Tibial nerve (tissue), 4 donors: ENCODE data around the gene DMAP1. TPM values are rescaled to one million over a fixed set of nuclear protein-coding genes. Genes with fewer than 3 reads are reported as not detected.

Experiments used
- DNase-seq, 2 donors: peaks; one replicate each; pipeline ENCODE4 v3.0.0-alpha.2; 2019; ENCODE audit warnings: low spot score in 2 of 2
- H3K27ac ChIP-seq, 4 donors: fragments of 200-600 bp; sonication (generic) in 3 of 4; one replicate each; pipeline ENCODE4 v1.5.1; 2017 to 2019; ENCODE audit warnings: mild to moderate bottlenecking in 1 of 4
- H3K27me3 ChIP-seq, 2 donors: fragments of 200-600 bp; sonication (generic) in 1 of 2; one replicate each; pipeline versions ENCODE4 v1.5.1 to v1.6.0; 2017 to 2019
- H3K36me3 ChIP-seq, 3 donors: fragments of 200-600 bp; sonication (generic); one replicate each; pipeline ENCODE4 v1.5.1; 2018 to 2019
- H3K4me1 ChIP-seq, 4 donors: fragments of 200-600 bp; sonication (generic) in 3 of 4; one replicate each; pipeline ENCODE4 v1.5.1; 2017 to 2019
- H3K4me3 ChIP-seq, 4 donors: fragments of 200-600 bp; sonication (generic) in 3 of 4; one replicate each; pipeline ENCODE4 v1.5.1; 2017 to 2019; ENCODE audit warnings: mild to moderate bottlenecking in 1 of 4, moderate library complexity in 1 of 4
- H3K9me3 ChIP-seq, 4 donors: fragments of 200-600 bp; sonication (generic) in 3 of 4; one replicate each; pipeline ENCODE4 v1.5.1; 2017 to 2019
- CTCF ChIP-seq, 5 experiments: fragments of 200-600 bp in 3 of 5; fragments of 450-650 bp in 2 of 5; sonication (generic) in 3 of 5; IDR thresholded peaks; one replicate each; pipeline ENCODE4 v1.5.1; 2016 to 2019; ENCODE audit warnings: antibody characterized with exemption in 5 of 5, mild to moderate bottlenecking in 3 of 5, moderate library complexity in 2 of 5
- EP300 ChIP-seq, 2 donors: sonication (generic); formaldehyde crosslinking; IDR thresholded peaks; one replicate each; pipeline ENCODE4 v1.6.1; 2017; ENCODE audit warnings: antibody characterized with exemption in 2 of 2, mild to moderate bottlenecking in 1 of 2
- POLR2A ChIP-seq, 2 donors: fragments of 450-650 bp; IDR thresholded peaks; one replicate each; pipeline ENCODE4 v1.6.1; 2017; ENCODE audit warnings: antibody characterized with exemption in 2 of 2, mild to moderate bottlenecking in 2 of 2, moderate library complexity in 2 of 2
- WGBS, 2 donors: methylation state at CpG; one replicate each; pipeline ENCODE4 v1.1.5; 2018; 5-methylcytosine and 5-hydroxymethylcytosine counted together
- total RNA-seq, 4 donors: library from RNA; depleted of rRNA; stranded (reverse); fragments of >200 nt; gene quantifications; one replicate each; pipeline ENCODE4 v1.1.0, GENCODE V29; 2016

Gene DMAP1
- total RNA-seq, 4 donors from 2014 or later: 39.8 to 81.2 (median 67.0) TPM

- Histone ChIP-seq H3K27me3 (no peaks in the 10 kb centered on the region), H3K4me3 (no peak overlapping the region), H3K27ac (no peak overlapping the region), H3K9me3 (no peaks in the 10 kb centered on the region), H3K36me3 (peaks cover 0 to 25% (median 0%) of the 10 kb centered on the region in 3 donors), H3K4me1 (peaks cover 0 to 27% (median 0%) of the 10 kb centered on the region in 4 donors)
- TF ChIP-seq CTCF (IDR thresholded peaks at IDR 0.05): no peak
- no peak for TF ChIP-seq EP300 (IDR thresholded peaks at IDR 0.05)
- no peak for TF ChIP-seq POLR2A (IDR thresholded peaks at IDR 0.05)
- WGBS, 2 donors: 80 to 83% methylated on average over 4 of the region's 4 CpGs
- no peak for DNase-seq
Measured at GRCh38 chr1:44260792-44261170, 47.5 kb downstream of the DMAP1 start.

- TF ChIP-seq POLR2A (IDR thresholded peaks at IDR 0.05) (no peak), CTCF (IDR thresholded peaks at IDR 0.05) (no peak), EP300 (IDR thresholded peaks at IDR 0.05) (no peak)
- 87 to 90% methylated on average over 27 of the region's 27 CpGs for WGBS, 2 donors
- no peak overlapping the region for H3K4me3 ChIP-seq
- peaks cover 0 to 20% (median 0%) of the 10 kb centered on the region in 3 donors for H3K36me3 ChIP-seq
- peaks cover 0 to 27% (median 0%) of the 10 kb centered on the region in 4 donors for H3K4me1 ChIP-seq
- H3K27me3 ChIP-seq: no peaks in the 10 kb centered on the region
- no peak overlapping the region for H3K27ac ChIP-seq
- no peak for DNase-seq
- H3K9me3 ChIP-seq: no peaks in the 10 kb centered on the region
Measured at GRCh38 chr1:44261171-44261817, 48.0 kb downstream of the DMAP1 start.

GRCh38 chr1:44261962-44262361, 48.7 kb downstream of the DMAP1 start:
- DNase-seq: no peak
- Histone ChIP-seq H3K27ac (no peak overlapping the region), H3K4me1 (peaks cover 0 to 27% (median 0%) of the 10 kb centered on the region in 4 donors), H3K36me3 (peaks cover 0 to 13% (median 0%) of the 10 kb centered on the region in 3 donors), H3K9me3 (no peaks in the 10 kb centered on the region), H3K4me3 (no peak overlapping the region), H3K27me3 (no peaks in the 10 kb centered on the region)
- 63 to 78% methylated on average over 5 of the region's 5 CpGs for WGBS, 2 donors
- no peak for TF ChIP-seq CTCF (IDR thresholded peaks at IDR 0.05)
- TF ChIP-seq EP300 (IDR thresholded peaks at IDR 0.05): no peak
- no peak for TF ChIP-seq POLR2A (IDR thresholded peaks at IDR 0.05)

- WGBS, 2 donors: 84 to 91% methylated on average over 6 of the region's 6 CpGs
- H3K36me3 ChIP-seq: peaks cover 0 to 8% (median 0%) of the 10 kb centered on the region in 3 donors
- no peak for TF ChIP-seq POLR2A (IDR thresholded peaks at IDR 0.05)
- no peak for TF ChIP-seq EP300 (IDR thresholded peaks at IDR 0.05)
- TF ChIP-seq CTCF (IDR thresholded peaks at IDR 0.05): no peak
- H3K27ac ChIP-seq: no peak overlapping the region
- no peak overlapping the region for H3K4me3 ChIP-seq
- peaks cover 0 to 27% (median 0%) of the 10 kb centered on the region in 4 donors for H3K4me1 ChIP-seq
- DNase-seq: no peak
- H3K27me3 ChIP-seq: no peaks in the 10 kb centered on the region
- no peaks in the 10 kb centered on the region for H3K9me3 ChIP-seq
Measured at GRCh38 chr1:44262414-44262813, 49.1 kb downstream of the DMAP1 start.

- TF ChIP-seq CTCF (IDR thresholded peaks at IDR 0.05): no peak
- TF ChIP-seq POLR2A (IDR thresholded peaks at IDR 0.05): no peak
- TF ChIP-seq EP300 (IDR thresholded peaks at IDR 0.05): no peak
- DNase-seq: no peak
- Histone ChIP-seq H3K4me1 (peaks cover 0 to 27% (median 0%) of the 10 kb centered on the region in 4 donors), H3K9me3 (no peaks in the 10 kb centered on the region), H3K27ac (no peak overlapping the region), H3K36me3 (peaks cover 0 to 5% (median 0%) of the 10 kb centered on the region in 3 donors), H3K27me3 (no peaks in the 10 kb centered on the region), H3K4me3 (no peak overlapping the region)
- WGBS, 2 donors: 80 to 87% methylated on average over 4 of the region's 4 CpGs
Measured at GRCh38 chr1:44262816-44263567, 49.7 kb downstream of the DMAP1 start.
